ENCODE measurements around the gene TUBAL3. TPM values are rescaled to one million over a fixed set of nuclear protein-coding genes. Genes with fewer than 3 reads are reported as not detected.

The TUBAL3 gene
- total RNA-seq, 1 experiment from 2014 or later, result not detected

- Histone ChIP-seq H3K18ac (ENCODE audit: insufficient read length, low read depth, low read length) (no peak overlapping the region), H3K79me2 (ENCODE audit: insufficient read depth, low read length) (no peaks in the 10 kb centered on the region), H4K20me1 (ENCODE audit: control insufficient read depth, insufficient read depth, insufficient read length) (no peaks in the 10 kb centered on the region), H3K79me1 (ENCODE audit: insufficient read depth, low read depth, low read length, poor library complexity, severe bottlenecking) (no peaks in the 10 kb centered on the region), H2BK20ac (ENCODE audit: low read depth, low read length, poor library complexity, severe bottlenecking) (no peak overlapping the region), H3K23me2 (ENCODE audit: insufficient read length, low read depth, low read length, poor library complexity, severe bottlenecking) (no peaks in the 10 kb centered on the region), H3K4me1 (ENCODE audit: insufficient read depth, low read length) (no peaks in the 10 kb centered on the region; the same call in 1 of the 2 replicates), H3K27me3 (ENCODE audit: insufficient read depth, low read length) (no peaks in the 10 kb centered on the region), H3K27ac (ENCODE audit: insufficient read length, low read depth, low read length) (no peak overlapping the region), H3K56ac (ENCODE audit: insufficient read length, low read depth, low read length) (no peak overlapping the region), H3K9me3 (ENCODE audit: control insufficient read depth, low read depth, low read length) (no peaks in the 10 kb centered on the region), H3T11ph (ENCODE audit: low read length) (no peak overlapping the region), H3K4me2 (ENCODE audit: insufficient read depth, insufficient read length, low read length) (no peak overlapping the region), H4K8ac (replicated peaks; ENCODE audit: insufficient read length, low read depth, low read length) (no peak overlapping the region), H3K14ac (ENCODE audit: insufficient read depth, low read length) (no peak overlapping the region), H2AK5ac (ENCODE audit: insufficient read length, low read length) (no peak overlapping the region), H4K91ac (ENCODE audit: insufficient read length, low read depth, low read length) (no peak overlapping the region), H2BK5ac (ENCODE audit: insufficient read length, low read length) (no peak overlapping the region), H3K4ac (ENCODE audit: low read depth, low read length) (no peak overlapping the region), H2BK120ac (ENCODE audit: low read depth, low read length, poor library complexity, severe bottlenecking) (no peak overlapping the region), H3K23ac (ENCODE audit: insufficient read length, low read depth, low read length) (no peak overlapping the region), H2AFZ (ENCODE audit: low read length) (no peak overlapping the region), H2BK15ac (ENCODE audit: low read depth, low read length) (no peak overlapping the region), H3K9ac (ENCODE audit: extremely low read depth, insufficient read length, low read length) (no peak overlapping the region), H4K5ac (ENCODE audit: insufficient read length, low read depth, low read length) (no peak overlapping the region), H2BK12ac (ENCODE audit: insufficient read length, low read depth, low read length) (no peak overlapping the region)
- Mint-ChIP-seq H3K27ac (no peak overlapping the region), H3K27me3 (ENCODE audit: low read depth) (no peaks in the 10 kb centered on the region; the same call in none of the 2 replicates), H3K4me1 (0 out of 4 replicates have a peak, but pooled peaks cover 0 to 2% of the 10 kb centered on the region in 2 experiments), H3K36me3 (ENCODE audit: insufficient read depth in 1 of 3, low read depth in 3 of 3) (no peaks in the 10 kb centered on the region), H3K4me3 (no peak overlapping the region), H3K9me3 (peaks cover 3 to 40% of the 10 kb centered on the region in 2 experiments)
- TF ChIP-seq, protein P1, sequence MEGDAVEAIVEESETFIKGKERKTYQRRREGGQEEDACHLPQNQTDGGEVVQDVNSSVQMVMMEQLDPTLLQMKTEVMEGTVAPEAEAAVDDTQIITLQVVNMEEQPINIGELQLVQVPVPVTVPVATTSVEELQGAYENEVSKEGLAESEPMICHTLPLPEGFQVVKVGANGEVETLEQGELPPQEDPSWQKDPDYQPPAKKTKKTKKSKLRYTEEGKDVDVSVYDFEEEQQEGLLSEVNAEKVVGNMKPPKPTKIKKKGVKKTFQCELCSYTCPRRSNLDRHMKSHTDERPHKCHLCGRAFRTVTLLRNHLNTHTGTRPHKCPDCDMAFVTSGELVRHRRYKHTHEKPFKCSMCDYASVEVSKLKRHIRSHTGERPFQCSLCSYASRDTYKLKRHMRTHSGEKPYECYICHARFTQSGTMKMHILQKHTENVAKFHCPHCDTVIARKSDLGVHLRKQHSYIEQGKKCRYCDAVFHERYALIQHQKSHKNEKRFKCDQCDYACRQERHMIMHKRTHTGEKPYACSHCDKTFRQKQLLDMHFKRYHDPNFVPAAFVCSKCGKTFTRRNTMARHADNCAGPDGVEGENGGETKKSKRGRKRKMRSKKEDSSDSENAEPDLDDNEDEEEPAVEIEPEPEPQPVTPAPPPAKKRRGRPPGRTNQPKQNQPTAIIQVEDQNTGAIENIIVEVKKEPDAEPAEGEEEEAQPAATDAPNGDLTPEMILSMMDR (conservative IDR thresholded peaks at IDR 0.05), result no peak
- no CpG with 5 or more reads among the region's 6 CpGs for WGBS (ENCODE audit: extremely low coverage, insufficient read length, low lambda C conversion rate)
- no peak for DNase-seq
These were observed 48.9 kb downstream of the TUBAL3 start for GRCh38 chr10:5355594-5356301.
